Neuron (in vitro differentiated cells): ENCODE data around the gene EML2.

Source experiments
- H2AFZ ChIP-seq: one replicate; pipeline ENCODE4 v1.6.1; 2013; ENCODE audit warnings: low read depth, mild to moderate bottlenecking, inconsistent platforms, low read length, moderate library complexity
- H3K27me3 ChIP-seq: one replicate; pipeline ENCODE4 v1.6.1; 2013; ENCODE audit warnings: low read length; ENCODE audit not compliant: insufficient read depth
- H3K36me3 ChIP-seq: one replicate; pipeline ENCODE4 v1.6.1; 2013; ENCODE audit warnings: low read length; ENCODE audit not compliant: insufficient read depth
- H3K4me1 ChIP-seq: one replicate; pipeline ENCODE4 v1.6.1; 2013; ENCODE audit warnings: low read length; ENCODE audit not compliant: insufficient read depth
- H3K4me3 ChIP-seq: 2 replicates; pipeline ENCODE4 v1.5.1; 2013; ENCODE audit warnings: mild to moderate bottlenecking, low read length, moderate library complexity
- H3K9me3 ChIP-seq: one replicate; pipeline ENCODE4 v1.6.1; 2013; ENCODE audit warnings: low read length

Gene EML2

DNA sequence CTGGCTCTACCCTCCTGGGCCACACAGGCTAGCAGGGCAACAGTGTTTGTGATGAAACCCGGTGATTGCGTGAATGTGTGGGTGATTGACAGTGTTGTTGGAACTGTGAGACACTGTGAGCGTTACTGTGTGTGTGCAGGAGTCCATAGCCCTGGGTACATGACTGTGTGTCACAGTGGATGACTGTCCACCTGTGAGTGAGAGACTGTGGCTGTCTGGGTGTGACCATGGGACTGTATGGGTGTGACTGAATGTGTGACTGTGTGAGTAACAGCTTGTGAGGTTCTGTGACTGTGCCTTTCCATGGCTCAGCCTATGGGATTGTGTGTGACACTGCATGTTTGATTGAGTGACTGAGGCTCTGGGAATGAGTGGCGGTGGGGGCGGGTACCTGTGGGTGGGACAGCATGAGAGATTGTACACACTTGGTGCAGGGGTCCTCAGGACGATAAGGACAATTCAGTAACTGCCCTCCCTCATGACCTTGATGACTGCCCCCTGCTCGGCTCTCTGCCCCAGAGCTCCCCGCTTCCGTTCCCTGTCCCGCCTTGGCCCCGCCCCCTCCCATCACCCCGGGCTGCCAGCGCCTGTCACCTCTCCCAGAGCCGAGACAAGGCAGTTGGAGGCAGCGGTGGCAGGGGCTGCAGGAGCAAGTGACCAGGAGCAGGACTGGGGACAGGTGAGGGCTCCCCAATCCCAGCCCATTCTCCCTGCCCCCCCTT lies 28.6 kb upstream of the EML2 start, which contains the start of gene GIPR:
GIPR (plus strand) TSS at position 602 of the 722 bp plus-strand sequence. CDS start 1,300 bp downstream, outside the sequence.
- Histone ChIP-seq H3K36me3 (no peaks in the 10 kb centered on the region), H3K4me3 (peak within 1 kb of the TSS; percentile 44), H3K27me3 (peaks cover 18% of the 10 kb centered on the region), H3K9me3 (no peaks in the 10 kb centered on the region), H3K4me1 (peaks cover 19% of the 10 kb centered on the region), H2AFZ (peak within 1 kb of the TSS; percentile 7)

GRCh38 chr19:45664575-45664974 lies 25.4 kb upstream of the EML2 start:
- Histone ChIP-seq H3K27me3 (peaks cover 13% of the 10 kb centered on the region), H3K9me3 (no peaks in the 10 kb centered on the region), H3K36me3 (no peaks in the 10 kb centered on the region), H2AFZ (no peak overlapping the region), H3K4me1 (peaks cover 19% of the 10 kb centered on the region), H3K4me3 (no peak overlapping the region)

- Histone ChIP-seq H3K27me3 (peaks cover 7% of the 10 kb centered on the region), H3K9me3 (no peaks in the 10 kb centered on the region), H3K36me3 (no peaks in the 10 kb centered on the region), H2AFZ (no peak overlapping the region), H3K4me1 (peaks cover 12% of the 10 kb centered on the region), H3K4me3 (no peak overlapping the region)
Observed at GRCh38 chr19:45663800-45664199, 24.6 kb upstream of the EML2 start.

- Histone ChIP-seq H2AFZ (no peak overlapping the region), H3K9me3 (no peaks in the 10 kb centered on the region), H3K4me1 (peaks cover 5% of the 10 kb centered on the region), H3K4me3 (no peak overlapping the region), H3K36me3 (no peaks in the 10 kb centered on the region), H3K27me3 (no peaks in the 10 kb centered on the region)
Observed at GRCh38 chr19:45660636-45661035, 21.4 kb upstream of the EML2 start.

- H3K4me3 ChIP-seq: no peak overlapping the region
- H3K27me3 ChIP-seq: no peaks in the 10 kb centered on the region
- H3K9me3 ChIP-seq: no peaks in the 10 kb centered on the region
- no peaks in the 10 kb centered on the region for H3K36me3 ChIP-seq
- no peak overlapping the region for H2AFZ ChIP-seq
- H3K4me1 ChIP-seq: peaks cover 5% of the 10 kb centered on the region
Observed at GRCh38 chr19:45659096-45659729, 20.0 kb upstream of the EML2 start.

GRCh38 chr19:45657520-45658167 lies 18.4 kb upstream of the EML2 start:
- peak overlapping the region; percentile 38 for H2AFZ ChIP-seq
- no peaks in the 10 kb centered on the region for H3K27me3 ChIP-seq
- H3K9me3 ChIP-seq: no peaks in the 10 kb centered on the region
- H3K36me3 ChIP-seq: no peaks in the 10 kb centered on the region
- no peak overlapping the region for H3K4me3 ChIP-seq
- H3K4me1 ChIP-seq: peaks cover 5% of the 10 kb centered on the region

DNA sequence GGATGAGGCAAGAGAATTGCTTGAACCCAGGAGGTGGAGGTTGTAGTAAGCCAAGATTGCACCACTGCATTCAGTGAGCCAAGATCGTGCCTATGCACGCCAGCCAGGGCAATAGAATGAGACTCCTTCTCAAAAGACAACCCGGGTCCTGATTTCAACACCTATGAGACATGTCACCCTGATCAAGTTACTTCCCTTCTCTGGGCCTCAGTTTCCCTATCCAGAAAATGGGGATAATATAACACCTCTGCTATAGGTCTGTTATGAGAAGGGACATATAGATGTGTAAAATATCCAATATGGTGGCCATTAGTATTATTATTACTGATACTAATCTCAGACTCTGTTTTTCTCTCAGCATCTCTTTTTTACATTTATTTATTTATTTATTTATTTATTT lies 15.9 kb upstream of the EML2 start:
- H3K9me3 ChIP-seq: no peaks in the 10 kb centered on the region
- H3K36me3 ChIP-seq: no peaks in the 10 kb centered on the region
- no peak overlapping the region for H3K4me3 ChIP-seq
- H3K27me3 ChIP-seq: no peaks in the 10 kb centered on the region
- H3K4me1 ChIP-seq: peaks cover 5% of the 10 kb centered on the region
- H2AFZ ChIP-seq: no peak overlapping the region

GRCh38 chr19:45653634-45654033 lies 14.4 kb upstream of the EML2 start:
- no peaks in the 10 kb centered on the region for H3K9me3 ChIP-seq
- H3K4me3 ChIP-seq: no peak overlapping the region
- peaks cover 5% of the 10 kb centered on the region for H3K4me1 ChIP-seq
- H3K36me3 ChIP-seq: no peaks in the 10 kb centered on the region
- no peaks in the 10 kb centered on the region for H3K27me3 ChIP-seq
- no peak overlapping the region for H2AFZ ChIP-seq

GRCh38 chr19:45650722-45651121 lies 11.5 kb upstream of the EML2 start:
- no peaks in the 10 kb centered on the region for H3K36me3 ChIP-seq
- no peak overlapping the region for H3K4me3 ChIP-seq
- no peaks in the 10 kb centered on the region for H3K4me1 ChIP-seq
- H3K9me3 ChIP-seq: no peaks in the 10 kb centered on the region
- no peak overlapping the region for H2AFZ ChIP-seq
- H3K27me3 ChIP-seq: no peaks in the 10 kb centered on the region

DNA sequence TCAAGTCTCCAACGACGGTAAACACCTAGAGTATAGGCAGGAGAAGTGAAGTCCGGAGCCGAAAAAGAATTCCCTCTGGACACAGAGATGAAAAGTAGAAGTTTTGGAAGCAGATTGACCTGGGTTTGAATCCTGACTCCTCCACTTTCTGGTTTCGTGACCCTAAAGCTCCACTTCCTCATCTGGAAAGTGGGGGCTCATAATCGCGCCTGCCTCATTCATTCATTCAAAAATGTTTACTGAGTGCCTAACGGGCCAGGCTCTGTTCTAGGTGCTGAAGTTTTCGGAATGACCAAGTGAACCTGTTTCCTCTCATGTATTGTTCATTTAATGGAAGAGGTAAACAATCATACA lies 7.1 kb upstream of the EML2 start:
- Histone ChIP-seq H3K4me1 (peaks cover 25% of the 10 kb centered on the region), H2AFZ (no peak overlapping the region), H3K4me3 (peak overlapping the region; percentile 16), H3K9me3 (no peaks in the 10 kb centered on the region), H3K27me3 (peaks cover 9% of the 10 kb centered on the region), H3K36me3 (no peaks in the 10 kb centered on the region)

DNA sequence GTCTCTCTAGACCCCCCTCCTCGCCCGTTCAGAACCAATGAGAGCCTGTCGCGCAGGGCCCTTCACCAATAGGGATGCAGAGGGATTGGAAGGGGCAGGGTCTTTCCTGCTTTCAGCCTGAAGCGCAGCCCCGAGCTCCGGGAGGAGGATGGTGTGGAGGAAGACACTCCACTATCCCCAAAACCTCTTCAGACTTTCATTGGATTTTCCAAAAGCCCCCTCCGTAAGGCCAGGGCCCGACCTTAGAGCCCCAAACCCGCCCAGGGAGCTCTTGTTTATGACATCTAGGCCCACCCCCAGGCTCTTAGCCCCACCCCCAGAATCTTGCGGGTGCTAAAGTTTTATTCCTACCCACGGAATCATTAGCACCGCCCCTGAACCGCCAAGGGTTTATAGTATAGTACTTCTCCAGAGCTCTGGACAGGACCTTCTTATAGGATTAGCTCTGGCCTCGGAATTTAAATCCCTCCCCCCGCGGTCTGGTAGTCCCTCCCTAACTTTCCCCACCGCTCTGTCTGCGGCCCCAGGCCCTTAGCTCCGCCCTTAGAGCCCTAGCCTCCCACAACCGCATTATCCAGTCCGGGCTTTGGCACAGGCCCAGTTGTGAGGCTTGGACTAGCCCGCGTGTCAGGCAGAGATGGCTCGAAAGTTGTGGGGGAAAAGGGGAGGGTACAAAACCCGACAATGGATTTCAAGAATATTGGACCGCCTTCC lies 6.6 kb upstream of the EML2 start:
- H3K4me3 ChIP-seq: peak overlapping the region; percentile 42
- no peaks in the 10 kb centered on the region for H3K36me3 ChIP-seq
- no peaks in the 10 kb centered on the region for H3K9me3 ChIP-seq

GRCh38 chr19:45645068-45645630 lies 6.0 kb upstream of the EML2 start:
- Histone ChIP-seq H3K9me3 (no peaks in the 10 kb centered on the region), H3K4me1 (peaks cover 25% of the 10 kb centered on the region), H3K4me3 (peak overlapping the region; percentile 42), H3K27me3 (peaks cover 9% of the 10 kb centered on the region), H3K36me3 (no peaks in the 10 kb centered on the region), H2AFZ (peak overlapping the region; percentile 48)

More for the DNA sequence above, 6.6 kb upstream of the EML2 start:
- peak overlapping the region; percentile 48 for H2AFZ ChIP-seq
- peaks cover 25% of the 10 kb centered on the region for H3K4me1 ChIP-seq
- peaks cover 9% of the 10 kb centered on the region for H3K27me3 ChIP-seq
